B cell (primary cell): Measurements from ENCODE around the gene IRAK2. TPM values are rescaled to one million over a fixed set of nuclear protein-coding genes. Genes with fewer than 3 reads are reported as not detected.

ENCODE experiments used
- ATAC-seq: fragments of 200-7000 bp; cut with Tn5 transposase; one replicate; pipeline ENCODE4 v1.10.0; 2021; ENCODE audit warnings: low read depth, mild to moderate bottlenecking, moderate number of reproducible peaks, moderate library complexity
- CTCF ChIA-PET: fragments of 350-600 bp; sonication (Branson Sonifier 250); formaldehyde crosslinking; loops from one replicate; lab custom pipeline; 2021; ENCODE audit warnings: antibody characterized with exemption, inconsistent platforms; lab: Charles Lee
- POLR2A ChIA-PET: fragments of 350-600 bp; sonication (Branson Sonifier 250); formaldehyde crosslinking; loops from one replicate; lab custom pipeline; 2021; ENCODE audit warnings: antibody characterized with exemption; lab: Charles Lee
- DNase-seq: peaks from one replicate; pipeline ENCODE4 v3.0.0; 2013
- H2AFZ ChIP-seq: 2 replicates; pipeline ENCODE4 v1.6.1; 2012; ENCODE audit warnings: mild to moderate bottlenecking, low read depth, low read length; ENCODE audit not compliant: insufficient read depth, poor library complexity, severe bottlenecking
- H3K27ac ChIP-seq, 2 donors: 1 replicate in 1 of 2; 2 replicates in 1 of 2; pipeline ENCODE4 v1.5.1; 2012 to 2013; ENCODE audit warnings: low read length in 2 of 2, mild to moderate bottlenecking in 2 of 2, moderate library complexity in 1 of 2
- H3K27me3 ChIP-seq, 4 experiments: fragments of 200-600 bp in 1 of 4; sonication (generic) in 1 of 4; replicated peaks in 1 of 4; 1 replicate in 2 of 4; 2 replicates in 2 of 4; pipeline versions ENCODE4 v1.6.1 to v1.7.0; 2013 to 2016; ENCODE audit warnings: low read length in 3 of 4, mild to moderate bottlenecking in 2 of 4, mixed read lengths in 1 of 4, moderate library complexity in 1 of 4; ENCODE audit not compliant: insufficient read depth in 4 of 4, control insufficient read depth in 3 of 4; ENCODE audit errors: control extremely low read depth in 1 of 4
- H3K36me3 ChIP-seq, 2 experiments: replicated peaks in 1 of 2; 1 replicate in 1 of 2; 2 replicates in 1 of 2; pipeline versions ENCODE4 v1.6.1 to v1.7.1; 2013; ENCODE audit warnings: low read length in 1 of 2; ENCODE audit not compliant: insufficient read depth in 2 of 2, control insufficient read depth in 1 of 2; ENCODE audit errors: control extremely low read depth in 1 of 2, extremely low read depth in 1 of 2
- H3K4me1 ChIP-seq, 2 donors: fragments of 200-600 bp in 1 of 2; sonication (generic) in 1 of 2; 1 replicate in 1 of 2; 2 replicates in 1 of 2; pipeline versions ENCODE4 v1.5.1 to v1.6.1; 2013 to 2017; ENCODE audit warnings: low read length in 2 of 2; ENCODE audit not compliant: control insufficient read depth in 2 of 2, insufficient read depth in 2 of 2
- H3K4me2 ChIP-seq: replicated peaks from 2 replicates; pipeline ENCODE3; 2012; ENCODE audit warnings: mild to moderate bottlenecking, low read depth, low read length; ENCODE audit not compliant: poor library complexity, severe bottlenecking
- H3K4me3 ChIP-seq, 5 experiments: fragments of 200-600 bp in 1 of 5; sonication (generic) in 1 of 5; 1 replicate in 3 of 5; 2 replicates in 2 of 5; pipeline versions ENCODE4 v1.5.1 to v1.7.0; 2011 to 2016; ENCODE audit warnings: low read length in 4 of 5, mild to moderate bottlenecking in 4 of 5, low read depth in 2 of 5, control low read depth in 1 of 5, moderate library complexity in 1 of 5; ENCODE audit not compliant: insufficient read depth in 1 of 5; ENCODE audit errors: control extremely low read depth in 1 of 5, extremely low read depth in 1 of 5
- H3K79me2 ChIP-seq: fragments of 200-600 bp; sonication (generic); one replicate; pipeline ENCODE4 v1.6.0; 2016; ENCODE audit warnings: low read length; ENCODE audit not compliant: control insufficient read depth, insufficient read depth
- H3K9ac ChIP-seq: fragments of 200-600 bp; sonication (generic); 2 replicates; pipeline ENCODE4 v1.6.1; 2017; ENCODE audit warnings: mild to moderate bottlenecking, low read length, moderate library complexity
- H3K9me3 ChIP-seq, 3 donors: one replicate each; pipeline versions ENCODE4 v1.6.1 to v1.7.1; 2013; ENCODE audit warnings: low read length in 2 of 3; ENCODE audit not compliant: control insufficient read depth in 2 of 3, insufficient read depth in 1 of 3; ENCODE audit errors: control extremely low read depth in 1 of 3
- H4K20me1 ChIP-seq: 2 replicates; pipeline ENCODE4 v1.6.0; 2012; ENCODE audit warnings: mild to moderate bottlenecking, low read length; ENCODE audit not compliant: insufficient read depth, control insufficient read depth, poor library complexity, severe bottlenecking
- H3K27ac Mint-ChIP-seq: one replicate; pipeline ENCODE4 v1.8.0; 2021; ENCODE audit warnings: mixed read lengths
- H3K27me3 Mint-ChIP-seq: one replicate; pipeline ENCODE4 v1.8.0; 2021; ENCODE audit warnings: mixed read lengths
- H3K4me1 Mint-ChIP-seq: one replicate; pipeline ENCODE4 v1.8.0; 2021; ENCODE audit warnings: mixed read lengths
- H3K4me3 Mint-ChIP-seq: one replicate; pipeline ENCODE4 v1.8.0; 2021; ENCODE audit warnings: mixed read lengths
- H3K9me3 Mint-ChIP-seq: one replicate; pipeline ENCODE4 v1.8.0; 2022; ENCODE audit warnings: mixed read lengths; ENCODE audit not compliant: insufficient read depth
- EZH2 ChIP-seq: IDR thresholded peaks from 2 replicates; pipeline ENCODE4 v1.6.1; 2012; ENCODE audit warnings: borderline replicate concordance, low read depth, mild to moderate bottlenecking, moderate library complexity, low read length; ENCODE audit not compliant: insufficient read depth, poor library complexity, severe bottlenecking
- WGBS: methylation state at CpG from one replicate; pipeline ENCODE4 v1.1.5; 2013; ENCODE audit warnings: missing lambda C conversion rate; ENCODE audit not compliant: insufficient coverage; 5-methylcytosine and 5-hydroxymethylcytosine counted together
- intact Hi-C: fragments of 100-400 bp; cut with micrococcal nuclease; formaldehyde crosslinking; loops from one replicate; pipeline ENCODE4 v1.10.0; 2022
- polyA plus RNA-seq: library from polyadenylated mRNA; depleted of rRNA; stranded (reverse); fragments of >200 nt; gene quantifications from 2 replicates; pipeline ENCODE4 v1.2.3, GENCODE V29; 2012
- total RNA-seq, 2 donors: library from RNA; stranded (reverse); fragments of 120-200 nt in 1 of 2; gene quantifications; 1 replicate in 1 of 2; 2 replicates in 1 of 2; pipeline versions ENCODE4 v1.2.3 to v1.2.4, GENCODE V29; 2013 to 2022
- TF ChIP-seq, protein P1 (sequence below): fragments of 200-600 bp; IDR thresholded peaks from one replicate; pipeline ENCODE4 v1.8.0; 2022; ENCODE audit warnings: antibody characterized with exemption, mild to moderate bottlenecking

The IRAK2 gene
- total and polyA plus RNA-seq, 2 donors (not counting 1 experiment from before 2014, with no cell fraction given), result 11.8 to 23.2 TPM

DNA sequence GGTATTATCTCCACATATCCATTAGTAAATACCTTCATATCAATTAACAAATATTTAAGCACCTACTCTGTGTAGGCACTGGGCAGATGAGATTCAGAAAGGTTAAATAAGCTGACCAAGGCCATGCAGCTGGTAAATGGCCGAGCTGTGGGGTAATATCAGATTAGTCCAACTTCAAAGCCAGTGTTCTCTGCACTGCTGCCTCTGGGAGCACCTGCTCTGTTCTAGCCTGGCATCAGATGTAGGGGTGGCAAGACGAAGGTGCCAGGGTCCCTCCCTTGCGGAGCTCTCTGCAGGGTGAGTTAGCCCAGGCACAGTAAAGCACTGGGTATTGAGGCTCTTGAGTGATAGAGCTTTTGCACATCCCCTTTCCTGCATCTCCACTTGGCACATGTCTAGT lies 89.0 kb downstream of the IRAK2 start:
- Histone ChIP-seq H2AFZ (no peak overlapping the region), H3K4me3 (no peak overlapping the region), H3K4me1 (peaks cover 20 to 22% of the 10 kb centered on the region in 2 donors), H3K4me2 (no peak overlapping the region), H3K27ac (no peak overlapping the region), H3K79me2 (peaks cover 85% of the 10 kb centered on the region), H3K9ac (no peak overlapping the region), H3K9me3 (peaks cover 0 to 4% (median 0%) of the 10 kb centered on the region in 3 donors), H4K20me1 (peaks cover 69% of the 10 kb centered on the region), H3K36me3 (peaks cover 16 to 38% of the 10 kb centered on the region in 2 experiments), H3K27me3 (no peaks in the 10 kb centered on the region)
- Mint-ChIP-seq H3K4me3 (no peak overlapping the region), H3K27me3 (no peaks in the 10 kb centered on the region), H3K27ac (no peak overlapping the region), H3K4me1 (peaks cover 53% of the 10 kb centered on the region), H3K9me3 (no peaks in the 10 kb centered on the region)
- no peak for TF ChIP-seq EZH2
- WGBS, result 97% methylated on average over 3 of the region's 3 CpGs
- DNase-seq, result no peak
- CTCF ChIA-PET, result interaction anchor here (0.8 to 1.8 kb wide), 2 partner anchors 10 to 321 kb away, joined by 3 to 4 read pairs; no protein-coding TSS in a partner anchor
- intact Hi-C loops, result no loop called here
- no peak for ATAC-seq
- POLR2A ChIA-PET, result no interaction called here

DNA sequence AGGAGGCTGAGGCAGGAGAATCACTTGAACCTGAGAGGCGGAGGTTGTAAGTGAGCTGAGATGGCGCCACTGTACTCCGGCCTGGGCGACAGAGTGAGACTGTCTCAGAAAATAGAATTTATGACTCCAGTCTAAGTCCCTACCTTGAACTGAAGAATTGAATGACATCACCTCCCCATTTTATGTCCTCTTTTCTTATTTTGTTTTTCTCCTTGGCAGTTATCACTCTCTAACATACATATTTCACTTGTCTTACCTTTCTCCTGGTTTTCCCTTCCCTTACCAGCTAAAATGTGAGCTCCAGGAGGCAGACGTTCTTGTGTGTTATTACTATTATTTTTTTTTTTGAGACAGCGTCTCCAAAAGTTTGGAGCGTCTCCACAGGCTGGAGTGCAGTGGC lies 91.1 kb downstream of the IRAK2 start:
- Histone ChIP-seq H3K4me2 (no peak overlapping the region), H3K79me2 (peaks cover 77% of the 10 kb centered on the region), H3K4me3 (no peak overlapping the region), H2AFZ (no peak overlapping the region), H3K9ac (no peak overlapping the region), H3K4me1 (peaks cover 2 to 4% of the 10 kb centered on the region in 2 donors), H3K27me3 (no peaks in the 10 kb centered on the region), H3K27ac (no peak overlapping the region), H3K36me3 (peaks cover 20 to 54% of the 10 kb centered on the region in 2 experiments), H4K20me1 (peaks cover 70% of the 10 kb centered on the region), H3K9me3 (no peaks in the 10 kb centered on the region)
- H3K9me3 Mint-ChIP-seq, result no peaks in the 10 kb centered on the region
- WGBS, result 92% methylated on average over 2 of the region's 7 CpGs
- TF ChIP-seq, protein P1, sequence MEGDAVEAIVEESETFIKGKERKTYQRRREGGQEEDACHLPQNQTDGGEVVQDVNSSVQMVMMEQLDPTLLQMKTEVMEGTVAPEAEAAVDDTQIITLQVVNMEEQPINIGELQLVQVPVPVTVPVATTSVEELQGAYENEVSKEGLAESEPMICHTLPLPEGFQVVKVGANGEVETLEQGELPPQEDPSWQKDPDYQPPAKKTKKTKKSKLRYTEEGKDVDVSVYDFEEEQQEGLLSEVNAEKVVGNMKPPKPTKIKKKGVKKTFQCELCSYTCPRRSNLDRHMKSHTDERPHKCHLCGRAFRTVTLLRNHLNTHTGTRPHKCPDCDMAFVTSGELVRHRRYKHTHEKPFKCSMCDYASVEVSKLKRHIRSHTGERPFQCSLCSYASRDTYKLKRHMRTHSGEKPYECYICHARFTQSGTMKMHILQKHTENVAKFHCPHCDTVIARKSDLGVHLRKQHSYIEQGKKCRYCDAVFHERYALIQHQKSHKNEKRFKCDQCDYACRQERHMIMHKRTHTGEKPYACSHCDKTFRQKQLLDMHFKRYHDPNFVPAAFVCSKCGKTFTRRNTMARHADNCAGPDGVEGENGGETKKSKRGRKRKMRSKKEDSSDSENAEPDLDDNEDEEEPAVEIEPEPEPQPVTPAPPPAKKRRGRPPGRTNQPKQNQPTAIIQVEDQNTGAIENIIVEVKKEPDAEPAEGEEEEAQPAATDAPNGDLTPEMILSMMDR, result no peak
- TF ChIP-seq EZH2, result no peak
- CTCF ChIA-PET, result interaction anchor here (0.5 kb wide), 1 partner anchor 419 kb away, joined by 3 read pairs; no protein-coding TSS in a partner anchor
- DNase-seq (no peak), ATAC-seq (no peak)
- POLR2A ChIA-PET, result no interaction called here
- H3K27me3 Mint-ChIP-seq, result no peaks in the 10 kb centered on the region
- no peak overlapping the region for H3K4me3 Mint-ChIP-seq
- intact Hi-C loops, result no loop called here
- no peak overlapping the region for H3K27ac Mint-ChIP-seq
- peaks cover 43% of the 10 kb centered on the region for H3K4me1 Mint-ChIP-seq
